Activated B cell treated with CpG ODN at 0.5 μM for 24 hours (primary cell): ENCODE measurements around the gene FOXI2. TPM values are rescaled to one million over a fixed set of nuclear protein-coding genes. Genes with fewer than 3 reads are reported as not detected.

Experiments used
- ATAC-seq: fragments of 200-7000 bp; cut with Tn5 transposase; one replicate; pipeline ENCODE4 v1.10.0; 2021; ENCODE audit warnings: low read depth, mild to moderate bottlenecking, moderate library complexity
- CTCF ChIA-PET: fragments of 350-600 bp; sonication (Branson Sonifier 250); formaldehyde crosslinking; loops from one replicate; lab custom pipeline; 2021; ENCODE audit warnings: antibody characterized with exemption; lab: Charles Lee
- POLR2A ChIA-PET: fragments of 350-600 bp; sonication (Branson Sonifier 250); formaldehyde crosslinking; loops from one replicate; lab custom pipeline; 2021; ENCODE audit warnings: antibody characterized with exemption; lab: Charles Lee
- DNase-seq: peaks from one replicate; pipeline ENCODE4 v3.0.0; 2022
- H3K27ac Mint-ChIP-seq: one replicate; pipeline ENCODE4 v1.8.0; 2020; ENCODE audit warnings: mixed read lengths
- H3K27me3 Mint-ChIP-seq: one replicate; pipeline ENCODE4 v1.8.0; 2021; ENCODE audit warnings: mixed read lengths
- H3K36me3 Mint-ChIP-seq: one replicate; pipeline ENCODE4 v1.8.0; 2021; ENCODE audit warnings: low read depth, mixed read lengths
- H3K4me1 Mint-ChIP-seq: one replicate; pipeline ENCODE4 v1.8.0; 2021; ENCODE audit warnings: mixed read lengths
- H3K4me3 Mint-ChIP-seq: one replicate; pipeline ENCODE4 v1.8.0; 2020; ENCODE audit warnings: mild to moderate bottlenecking, mixed read lengths
- H3K9me3 Mint-ChIP-seq: one replicate; pipeline ENCODE4 v1.8.0; 2020; ENCODE audit warnings: mixed read lengths
- intact Hi-C: fragments of 100-400 bp; cut with micrococcal nuclease; formaldehyde crosslinking; loops from one replicate; pipeline ENCODE4 v1.15.1; 2024
- total RNA-seq: library from RNA; stranded (reverse); gene quantifications from 2 replicates; pipeline ENCODE4 v1.2.3, GENCODE V29; 2022
- TF ChIP-seq, protein P1 (sequence below): fragments of 200-600 bp; IDR thresholded peaks from one replicate; pipeline ENCODE4 v1.8.0; 2022; ENCODE audit warnings: antibody characterized with exemption, mild to moderate bottlenecking

FOXI2 gene
- total RNA-seq, 1 donor from 2014 or later: not detected

DNA sequence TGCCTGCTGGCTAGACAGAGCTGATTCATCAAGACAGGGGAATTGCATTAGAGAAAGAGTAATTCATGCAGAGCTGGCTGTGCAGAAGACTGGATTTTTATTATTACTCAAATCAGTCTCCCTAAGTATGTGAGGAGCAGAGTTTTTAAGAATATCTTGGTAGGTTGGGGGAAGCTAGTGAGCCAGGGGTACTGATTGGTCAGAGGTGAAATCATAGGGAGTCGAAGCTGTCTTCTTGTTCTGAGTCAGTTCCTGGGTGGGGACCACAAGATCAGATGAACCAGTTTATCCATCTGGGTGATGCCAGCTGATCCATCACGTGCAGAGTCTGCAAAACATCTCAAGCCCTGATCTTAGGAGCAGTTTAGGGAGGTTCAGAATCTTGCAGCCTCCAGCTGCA lies 39.8 kb downstream of the FOXI2 start:
- intact Hi-C loops: no loop called here
- POLR2A ChIA-PET: no interaction called here
- peaks cover 2% of the 10 kb centered on the region for H3K27me3 Mint-ChIP-seq
- no peaks in the 10 kb centered on the region for H3K4me1 Mint-ChIP-seq
- TF ChIP-seq, protein P1, sequence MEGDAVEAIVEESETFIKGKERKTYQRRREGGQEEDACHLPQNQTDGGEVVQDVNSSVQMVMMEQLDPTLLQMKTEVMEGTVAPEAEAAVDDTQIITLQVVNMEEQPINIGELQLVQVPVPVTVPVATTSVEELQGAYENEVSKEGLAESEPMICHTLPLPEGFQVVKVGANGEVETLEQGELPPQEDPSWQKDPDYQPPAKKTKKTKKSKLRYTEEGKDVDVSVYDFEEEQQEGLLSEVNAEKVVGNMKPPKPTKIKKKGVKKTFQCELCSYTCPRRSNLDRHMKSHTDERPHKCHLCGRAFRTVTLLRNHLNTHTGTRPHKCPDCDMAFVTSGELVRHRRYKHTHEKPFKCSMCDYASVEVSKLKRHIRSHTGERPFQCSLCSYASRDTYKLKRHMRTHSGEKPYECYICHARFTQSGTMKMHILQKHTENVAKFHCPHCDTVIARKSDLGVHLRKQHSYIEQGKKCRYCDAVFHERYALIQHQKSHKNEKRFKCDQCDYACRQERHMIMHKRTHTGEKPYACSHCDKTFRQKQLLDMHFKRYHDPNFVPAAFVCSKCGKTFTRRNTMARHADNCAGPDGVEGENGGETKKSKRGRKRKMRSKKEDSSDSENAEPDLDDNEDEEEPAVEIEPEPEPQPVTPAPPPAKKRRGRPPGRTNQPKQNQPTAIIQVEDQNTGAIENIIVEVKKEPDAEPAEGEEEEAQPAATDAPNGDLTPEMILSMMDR: no peak
- no peak overlapping the region for H3K4me3 Mint-ChIP-seq
- no peak overlapping the region for H3K27ac Mint-ChIP-seq
- DNase-seq: no peak
- no peaks in the 10 kb centered on the region for H3K9me3 Mint-ChIP-seq
- H3K36me3 Mint-ChIP-seq: no peaks in the 10 kb centered on the region
- CTCF ChIA-PET: no interaction called here
- no peak for ATAC-seq

DNA sequence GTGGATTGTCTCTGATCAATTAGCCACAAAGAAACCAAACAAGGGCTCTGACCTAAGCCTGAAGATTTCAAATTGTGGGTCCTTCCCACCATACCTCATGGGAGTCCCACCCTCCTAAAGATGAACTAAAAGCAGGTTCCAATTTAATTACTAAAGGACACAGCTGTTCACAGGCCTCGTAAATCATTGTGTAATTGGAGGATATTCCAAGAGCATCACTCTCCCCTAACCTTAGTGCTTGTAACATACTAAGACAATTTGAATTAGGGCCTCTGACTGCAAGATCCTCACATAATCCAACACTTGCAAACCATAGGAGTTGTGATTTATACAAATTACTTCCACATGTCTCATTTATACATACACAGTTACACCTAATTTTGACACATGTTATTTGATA lies 44.4 kb downstream of the FOXI2 start:
- DNase-seq (no peak), ATAC-seq (no peak)
- no peaks in the 10 kb centered on the region for H3K36me3 Mint-ChIP-seq
- intact Hi-C loops: no loop called here
- POLR2A ChIA-PET: no interaction called here
- no peaks in the 10 kb centered on the region for H3K4me1 Mint-ChIP-seq
- CTCF ChIA-PET: no interaction called here
- peaks cover 4% of the 10 kb centered on the region for H3K27me3 Mint-ChIP-seq
- peaks cover 5% of the 10 kb centered on the region for H3K9me3 Mint-ChIP-seq
- TF ChIP-seq, protein P1: no peak
- H3K27ac Mint-ChIP-seq: no peak overlapping the region
- H3K4me3 Mint-ChIP-seq: no peak overlapping the region

DNA sequence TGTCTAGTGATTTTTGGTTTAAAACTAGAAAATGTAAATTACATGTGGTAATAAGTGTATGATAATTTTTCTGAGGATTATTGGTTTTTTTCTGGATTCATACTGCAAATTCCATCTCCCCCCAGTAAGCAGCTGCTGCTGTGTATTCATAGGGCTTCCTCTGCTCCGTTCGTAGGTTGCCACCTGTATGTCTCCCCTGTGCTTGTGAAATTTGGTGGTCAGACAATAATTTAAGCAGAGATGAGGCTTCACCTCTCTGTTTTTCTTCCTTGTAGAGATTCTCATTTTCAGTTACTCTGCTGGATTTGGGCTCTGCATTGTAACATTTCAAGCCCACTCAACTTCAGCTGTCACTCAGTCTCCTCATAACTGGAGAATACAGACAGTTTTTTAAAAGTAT lies 50.9 kb downstream of the FOXI2 start:
- DNase-seq: no peak
- Mint-ChIP-seq H3K36me3 (no peaks in the 10 kb centered on the region), H3K27me3 (peaks cover 5% of the 10 kb centered on the region), H3K4me1 (no peaks in the 10 kb centered on the region), H3K9me3 (peaks cover 8% of the 10 kb centered on the region), H3K4me3 (no peak overlapping the region), H3K27ac (no peak overlapping the region)
- ChIA-PET CTCF (no interaction called here), POLR2A (no interaction called here)
- TF ChIP-seq, protein P1: no peak
- intact Hi-C loops: no loop called here
- ATAC-seq: no peak

DNA sequence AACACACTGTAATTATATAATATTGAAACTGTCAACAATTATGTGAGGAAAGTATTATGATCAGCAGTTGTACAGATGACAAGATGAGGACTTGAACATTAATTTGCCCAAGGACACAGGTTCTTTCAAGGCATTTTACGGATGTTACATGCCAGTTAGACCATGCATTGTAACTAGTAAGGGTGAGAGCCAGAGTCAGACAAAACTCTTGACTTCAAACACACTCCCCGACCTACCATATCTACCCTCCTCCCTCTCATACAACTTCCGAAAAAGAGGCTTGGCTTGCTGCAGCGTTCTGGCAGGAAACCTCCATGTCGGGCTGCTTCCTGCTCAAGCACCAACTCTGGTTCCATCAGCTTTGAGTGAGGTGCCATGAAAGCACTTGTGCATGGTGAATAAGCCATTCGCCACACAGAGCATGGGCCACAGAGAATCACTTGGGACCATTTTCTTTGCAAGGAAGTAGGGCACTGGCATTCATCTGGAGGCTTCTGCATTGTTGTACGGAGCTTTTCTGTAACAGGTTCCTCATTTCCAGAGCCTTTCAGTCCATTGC lies 53.2 kb downstream of the FOXI2 start:
- TF ChIP-seq, protein P1: no peak
- peaks cover 5% of the 10 kb centered on the region for H3K27me3 Mint-ChIP-seq

More for the DNA sequence above, 53.2 kb downstream of the FOXI2 start:
- DNase-seq: no peak
- intact Hi-C loops: no loop called here
- ATAC-seq: no peak
- Mint-ChIP-seq H3K4me3 (no peak overlapping the region), H3K27ac (no peak overlapping the region), H3K4me1 (no peaks in the 10 kb centered on the region), H3K9me3 (peaks cover 2% of the 10 kb centered on the region), H3K36me3 (no peaks in the 10 kb centered on the region)
- ChIA-PET CTCF (no interaction called here), POLR2A (no interaction called here)

Other genes with a start within 250 kb of the FOXI2 start
- gene NPS, start 187.9 kb upstream of the FOXI2 start, total RNA-seq: not detected in 2 replicates
- gene CLRN3, start 155.8 kb downstream of the FOXI2 start, total RNA-seq: not detected in 2 replicates
- gene PTPRE, start 169.9 kb downstream of the FOXI2 start, total RNA-seq: 28.2 and 36.8 TPM in 2 replicates